GM12874 (cell line): ENCODE data around the gene IFNA14.
A peak's percentile ranks its signal among the peaks of the same experiment; 100 is the strongest.

Source experiments
- CTCF ChIP-seq: IDR thresholded peaks from 2 replicates; pipeline ENCODE4 v1.5.1; 2011; ENCODE audit warnings: low read depth, mild to moderate bottlenecking, control low read depth, low read length, moderate library complexity; ENCODE audit not compliant: insufficient read depth

IFNA14 gene

GRCh38 chr9:21266733-21267484, 27.1 kb upstream of the IFNA14 start:
- TF ChIP-seq CTCF: no peak

GRCh38 chr9:21265421-21266189, 25.8 kb upstream of the IFNA14 start:
- no peak for TF ChIP-seq CTCF

- TF ChIP-seq CTCF: no peak
Measured at GRCh38 chr9:21255538-21256212, 15.9 kb upstream of the IFNA14 start.

GRCh38 chr9:21252721-21253547, 13.1 kb upstream of the IFNA14 start:
- peak; percentile 52; the same call in 1 of the 2 replicates for TF ChIP-seq CTCF

- no peak for TF ChIP-seq CTCF
Measured at GRCh38 chr9:21251638-21252037, 11.8 kb upstream of the IFNA14 start.

- TF ChIP-seq CTCF: no peak
Measured at GRCh38 chr9:21251190-21251589, 11.4 kb upstream of the IFNA14 start.
